GM21360 (cell line): ENCODE results near the gene NRXN3.

Experiments used
- ATAC-seq: cut with Tn5 transposase; IDR thresholded peaks from one replicate; pipeline ENCODE4 v1.9.1; 2021; ENCODE audit warnings: mild to moderate bottlenecking, moderate library complexity; ENCODE audit not compliant: unreplicated experiment

Gene NRXN3

GRCh38 chr14:79177106-79177505 lies 1006.9 kb downstream of the NRXN3 start:
- ATAC-seq: no peak

DNA sequence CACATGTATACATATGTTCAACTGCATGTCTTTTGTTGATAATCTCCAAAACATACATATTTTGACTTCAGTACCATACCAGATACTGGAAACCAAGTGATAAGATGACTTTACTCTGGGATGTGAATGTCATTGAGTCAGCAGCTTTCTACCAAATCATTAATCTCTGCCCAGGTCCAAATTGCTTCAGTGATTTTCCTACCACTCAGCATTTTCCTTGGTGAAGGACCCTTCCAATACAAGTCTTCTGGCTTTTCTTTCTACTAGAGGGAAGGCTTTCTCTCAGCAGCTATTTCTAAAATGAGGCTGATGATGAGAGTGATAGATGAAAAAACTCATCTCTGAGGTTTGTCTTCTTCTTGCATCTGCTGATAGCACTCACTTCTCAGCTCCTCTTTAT lies 1008.5 kb downstream of the NRXN3 start:
- no peak for ATAC-seq

GRCh38 chr14:79179985-79180384 lies 1009.8 kb downstream of the NRXN3 start:
- no peak for ATAC-seq

- ATAC-seq: no peak
Observed at GRCh38 chr14:79180656-79181055, 1010.5 kb downstream of the NRXN3 start.

DNA sequence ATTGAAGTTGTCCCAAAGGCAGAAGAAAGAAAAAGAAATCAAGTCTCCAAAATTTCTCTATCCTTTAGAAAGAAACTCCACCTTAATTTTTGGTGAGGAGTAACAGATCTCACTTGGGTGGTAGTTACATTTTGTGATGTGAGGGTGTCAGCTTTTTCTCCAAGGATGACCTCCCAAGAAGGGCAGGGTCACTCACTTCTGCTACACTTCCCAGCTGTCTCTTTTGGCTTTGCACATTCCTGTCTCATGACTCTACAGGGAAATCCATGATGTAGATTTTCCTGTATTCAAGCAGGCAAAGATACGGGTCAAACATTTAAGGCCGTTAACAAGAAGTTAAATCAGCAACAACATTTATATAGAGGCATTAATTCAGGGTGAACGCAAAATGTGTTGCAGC lies 1016.4 kb downstream of the NRXN3 start:
- ATAC-seq: no peak

DNA sequence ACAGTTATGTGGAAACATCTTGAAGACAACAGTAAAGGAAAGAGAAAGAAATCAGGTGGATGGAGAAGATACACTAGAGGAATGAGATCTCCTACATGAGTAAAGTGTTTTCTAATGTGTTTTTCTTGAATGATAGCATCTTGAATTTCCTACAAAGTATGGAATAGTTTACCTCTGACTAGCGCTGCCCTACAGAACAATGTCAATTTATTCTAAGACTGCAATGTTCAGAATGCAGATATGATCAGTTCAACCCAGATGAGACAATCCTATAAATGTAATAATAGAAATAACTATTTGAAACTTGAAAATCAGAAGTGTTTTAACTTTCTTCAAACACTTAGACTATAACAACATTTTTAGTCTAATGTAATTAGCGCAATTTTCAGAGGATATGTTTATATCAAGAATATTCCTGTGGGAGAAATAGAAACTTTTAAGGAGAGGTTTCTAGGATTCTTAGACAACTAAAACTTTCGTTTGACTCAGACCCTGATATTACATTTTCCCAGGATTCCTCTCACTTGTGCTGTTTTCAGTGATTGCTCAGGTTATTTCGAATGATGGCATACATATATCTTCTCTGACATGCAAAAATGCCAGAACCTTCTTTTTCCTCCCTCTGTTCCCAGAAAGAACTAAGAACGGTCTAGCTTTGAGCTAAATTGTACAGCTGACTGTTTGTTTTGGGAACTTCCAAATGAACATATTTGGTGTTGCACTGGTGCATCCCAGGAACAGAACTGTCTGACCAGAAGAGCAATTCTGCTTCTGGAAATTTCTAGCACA lies 1023.7 kb downstream of the NRXN3 start:
- no peak for ATAC-seq

- ATAC-seq: no peak
Observed at GRCh38 chr14:79196216-79196615, 1026.0 kb downstream of the NRXN3 start.

GRCh38 chr14:79197516-79197915 lies 1027.3 kb downstream of the NRXN3 start:
- ATAC-seq: no peak

DNA sequence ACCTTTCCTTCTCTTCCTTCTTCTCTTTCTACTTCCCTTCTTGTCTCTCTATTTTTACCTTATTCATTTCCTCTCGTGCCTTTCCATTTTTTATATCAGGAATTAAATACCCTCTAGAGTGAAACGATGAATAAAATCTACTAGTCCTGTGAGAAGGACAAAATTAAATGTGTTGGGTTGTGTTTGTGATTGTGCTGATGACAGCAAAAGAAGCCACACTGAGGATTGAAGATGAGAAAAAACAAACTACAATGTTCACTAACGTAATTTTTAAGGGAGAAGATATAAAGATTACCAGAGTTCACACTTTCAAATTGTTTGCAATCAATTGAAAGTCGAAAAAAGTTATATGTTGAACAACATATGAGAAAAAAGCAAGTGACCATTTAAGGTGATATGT lies 1029.0 kb downstream of the NRXN3 start:
- ATAC-seq: no peak

- no peak for ATAC-seq
Observed at GRCh38 chr14:79201564-79202207, 1031.5 kb downstream of the NRXN3 start.

DNA sequence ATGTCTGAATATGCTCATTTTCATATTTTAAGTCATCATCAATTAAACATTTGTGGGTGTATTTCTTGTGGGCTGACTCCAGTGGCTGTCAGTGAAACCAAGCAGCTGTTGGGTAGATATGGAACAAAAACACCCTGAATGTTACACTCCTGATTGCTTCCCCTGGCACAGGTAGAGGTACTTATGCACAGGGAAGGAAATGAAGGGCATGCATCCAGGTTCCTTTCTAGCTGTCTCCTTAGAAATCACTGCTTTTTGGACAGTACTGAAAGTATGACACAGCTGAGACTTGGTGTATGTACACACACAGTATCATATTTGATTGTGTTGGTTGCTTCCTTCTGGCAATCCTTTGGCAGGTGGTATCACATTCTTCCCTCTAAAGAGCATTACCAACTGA lies 1034.4 kb downstream of the NRXN3 start:
- no peak for ATAC-seq

DNA sequence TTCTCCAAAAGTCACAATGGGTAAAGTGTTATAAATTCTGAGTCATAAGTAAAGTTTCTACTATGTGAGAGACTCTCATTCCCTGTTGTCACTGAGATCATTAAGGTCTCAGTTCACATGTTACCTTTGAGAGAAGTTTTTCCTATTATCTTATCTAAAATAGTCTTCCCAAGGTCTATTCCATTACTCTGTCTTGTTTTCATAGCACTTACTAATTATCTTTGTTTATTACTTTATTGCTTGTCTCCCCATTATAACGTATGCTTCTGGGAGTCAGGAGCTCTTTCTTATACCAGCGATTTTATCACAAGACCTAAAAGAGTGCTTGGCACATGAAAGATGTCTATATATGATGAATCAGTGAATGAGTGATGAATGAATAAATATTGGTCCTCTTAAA lies 1039.2 kb downstream of the NRXN3 start:
- ATAC-seq: no peak

GRCh38 chr14:79225815-79226214 lies 1055.6 kb downstream of the NRXN3 start:
- no peak for ATAC-seq

- ATAC-seq: no peak
Observed at GRCh38 chr14:79229383-79229909, 1059.3 kb downstream of the NRXN3 start.

DNA sequence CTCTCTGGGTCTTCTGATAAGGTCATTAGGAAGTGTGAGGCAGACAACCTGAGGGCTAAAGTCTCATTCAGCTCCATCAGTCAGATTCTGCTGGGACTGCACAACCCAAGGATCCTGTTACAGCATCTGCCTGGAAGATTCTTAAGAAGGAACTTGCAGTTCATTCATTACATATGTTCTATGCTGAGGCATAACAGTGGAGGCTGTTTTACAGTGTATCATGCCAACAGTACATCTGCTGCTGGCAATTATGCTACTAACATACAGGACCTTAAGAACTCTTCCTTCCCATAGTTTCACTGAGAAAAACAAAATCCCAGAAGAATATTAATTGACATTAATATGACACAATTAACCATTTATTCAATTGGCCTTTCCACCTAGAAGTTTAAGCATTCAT lies 1072.5 kb downstream of the NRXN3 start:
- no peak for ATAC-seq

- ATAC-seq: no peak
Observed at GRCh38 chr14:79246173-79246572, 1076.0 kb downstream of the NRXN3 start.

DNA sequence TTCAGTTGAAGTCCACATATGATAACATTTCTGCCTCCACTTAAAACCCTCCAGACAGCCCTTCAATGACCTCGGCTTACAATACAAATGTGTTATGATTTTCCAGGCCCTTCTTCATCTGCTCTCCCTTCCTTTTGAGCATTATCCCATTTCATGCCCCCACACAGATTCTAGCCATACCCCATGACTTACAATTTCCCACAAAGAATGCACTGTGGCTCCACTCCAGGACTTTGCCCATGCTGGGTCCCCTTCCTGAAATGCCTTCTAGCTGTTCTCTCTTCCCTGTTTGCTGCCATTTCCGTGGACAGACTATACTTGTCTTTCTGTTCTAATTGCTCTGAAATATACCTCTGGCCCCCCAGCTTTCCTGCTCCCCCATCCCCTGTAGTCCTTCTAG lies 1078.0 kb downstream of the NRXN3 start:
- ATAC-seq: no peak

DNA sequence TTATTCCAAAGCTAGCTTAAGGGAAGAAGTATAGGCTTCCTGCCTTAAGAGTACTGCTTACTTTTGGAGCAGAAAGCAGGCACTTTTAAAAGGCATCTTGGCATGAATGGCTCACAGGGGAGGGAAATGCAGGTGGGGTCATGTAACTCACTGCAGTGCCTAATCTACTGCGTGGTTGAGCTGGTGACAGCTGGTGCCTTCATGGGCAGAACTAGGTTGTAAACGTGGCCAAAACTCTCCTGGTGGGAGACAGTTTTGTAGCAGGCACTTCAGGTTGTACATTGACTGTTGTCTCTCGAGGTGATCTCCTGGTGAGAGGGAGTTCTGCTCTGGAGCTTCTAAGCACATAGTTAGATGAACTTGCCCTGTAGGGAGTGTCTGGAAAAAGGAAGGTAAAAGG lies 1078.6 kb downstream of the NRXN3 start:
- no peak for ATAC-seq

DNA sequence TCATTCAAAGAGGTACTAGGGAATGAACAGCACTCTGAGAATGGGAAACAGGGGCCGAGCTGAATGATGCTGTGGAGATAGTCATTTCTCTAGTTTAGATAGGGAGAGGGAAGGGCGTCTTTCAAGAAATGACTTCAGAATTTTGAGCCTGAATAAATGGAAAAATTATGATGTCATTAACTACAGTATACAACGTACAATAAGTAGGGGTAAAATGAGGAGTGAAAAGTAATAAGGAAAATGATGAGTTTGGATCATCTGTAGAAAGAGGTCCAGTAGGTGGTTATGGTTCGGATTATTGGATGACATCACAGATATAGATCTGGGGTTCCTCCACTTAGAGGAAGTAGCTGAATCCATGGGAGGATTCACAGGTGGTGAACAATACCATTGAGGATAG lies 1081.1 kb downstream of the NRXN3 start:
- no peak for ATAC-seq

GRCh38 chr14:79253576-79253975 lies 1083.4 kb downstream of the NRXN3 start:
- ATAC-seq: no peak

DNA sequence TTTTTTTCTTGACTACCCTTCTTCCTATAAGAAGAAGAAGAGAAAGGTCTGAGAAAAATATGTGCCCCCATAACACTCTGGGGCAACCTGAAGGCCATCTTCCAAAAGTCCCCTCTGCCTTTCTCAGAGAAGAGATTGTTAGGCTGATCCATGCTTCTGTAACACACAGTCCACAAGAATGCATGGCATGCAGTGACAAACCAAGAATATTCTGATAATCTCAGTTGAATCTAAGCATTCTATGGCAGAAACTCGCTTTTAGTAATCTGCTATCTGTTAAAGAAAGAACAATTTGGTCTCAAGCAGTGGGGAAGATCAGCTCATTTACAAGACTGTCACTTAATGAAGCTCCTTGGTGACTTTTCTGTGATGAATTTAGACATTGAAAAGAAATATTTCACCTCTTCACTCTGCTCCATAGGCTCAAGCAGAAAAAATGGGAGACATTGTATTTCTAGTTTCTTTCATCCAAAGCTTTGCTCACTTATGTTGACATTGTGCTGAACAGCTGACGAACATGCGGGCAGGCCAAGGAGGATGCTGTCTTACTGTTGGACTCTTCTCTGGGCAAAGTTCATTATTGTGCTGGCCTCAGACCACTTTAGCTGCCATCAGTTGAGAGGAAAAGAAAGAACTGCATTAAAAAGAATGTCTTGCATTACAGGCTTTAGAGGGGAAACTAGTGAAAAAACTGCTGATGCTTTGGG lies 1084.0 kb downstream of the NRXN3 start:
- ATAC-seq: no peak

DNA sequence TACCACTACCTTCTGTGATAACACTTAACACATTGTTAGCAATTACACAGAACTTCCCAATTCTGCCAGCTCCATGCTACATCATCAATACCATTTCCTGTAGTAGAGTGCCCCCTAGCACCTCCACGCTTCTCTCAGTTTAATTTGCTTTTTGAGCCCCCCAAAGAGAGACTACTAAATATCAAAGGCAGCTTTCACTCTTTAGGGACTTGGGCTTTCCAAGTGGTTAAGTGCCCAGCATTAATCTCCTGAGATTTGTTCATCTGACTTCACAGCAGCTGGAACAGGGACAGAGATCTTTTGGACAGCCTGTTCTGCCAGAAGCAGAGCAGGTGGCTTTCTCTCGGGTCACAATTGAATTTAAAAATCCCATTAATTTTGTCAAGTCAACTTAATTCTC lies 1086.2 kb downstream of the NRXN3 start:
- ATAC-seq: no peak
